Mammary epithelial cell (primary cell): Measurements from ENCODE around the gene BGN.

Experiments
- CTCF ChIP-seq, 2 donors: IDR thresholded peaks in 1 of 2; conservative IDR thresholded peaks in 1 of 2; 2 replicates each; pipeline ENCODE4 v1.5.1; 2011 to 2012; ENCODE audit warnings: inconsistent platforms in 2 of 2, low read length in 2 of 2, mild to moderate bottlenecking in 2 of 2, control low read depth in 1 of 2, low read depth in 1 of 2; ENCODE audit not compliant: insufficient read depth in 1 of 2; ENCODE audit errors: extremely low read depth in 1 of 2
- EZH2 ChIP-seq: IDR thresholded peaks from 2 replicates; pipeline ENCODE4 v1.6.1; 2012; ENCODE audit warnings: low read length, inconsistent platforms, borderline replicate concordance

- no peak for TF ChIP-seq CTCF (conservative IDR thresholded peaks at IDR 0.05 in 1 of 2, IDR thresholded peaks at IDR 0.05 in 1 of 2; ENCODE audit: extremely low read depth in 1 of 2, insufficient read depth in 1 of 2, low read depth in 1 of 2, low read length in 2 of 2)
- no peak for TF ChIP-seq EZH2
Observed at GRCh38 chrX:153481043-153481442, 13.7 kb upstream of the BGN start.
